ENCODE results near the gene ZNF101. TPM values are rescaled to one million over a fixed set of nuclear protein-coding genes. Genes with fewer than 3 reads are reported as not detected.

The ZNF101 gene
- total and polyA plus RNA-seq, 2 of the 4 experiments (the other 2 are of a cell fraction): 2.8 to 7.3 TPM

GRCh38 chr19:19710506-19710905 lies 41.9 kb downstream of the ZNF101 start:
- Histone ChIP-seq H4K20me1 (ENCODE audit: insufficient read depth, low read length) (no peaks in the 10 kb centered on the region), H2BK5ac (ENCODE audit: low read depth, low read length, poor library complexity, severe bottlenecking) (no peak overlapping the region), H3K9me3 (ENCODE audit: control insufficient read depth, insufficient read depth, low read length) (peaks cover 89% of the 10 kb centered on the region), H3K9me1 (ENCODE audit: insufficient read depth, low read length) (no peaks in the 10 kb centered on the region), H3K4ac (ENCODE audit: low read depth, low read length) (no peak overlapping the region), H2AK9ac (replicated peaks; ENCODE audit: low read depth, low read length, poor library complexity) (no peak overlapping the region), H3K9ac (ENCODE audit: low read depth, low read length) (no peak overlapping the region), H3K36me3 (ENCODE audit: control insufficient read depth, insufficient read depth, low read length) (peaks cover 34% of the 10 kb centered on the region), H3K18ac (ENCODE audit: low read depth, low read length) (no peak overlapping the region), H3K23ac (ENCODE audit: low read depth, low read length) (no peak overlapping the region), H4K8ac (ENCODE audit: low read depth in 2 of 2, low read length in 2 of 2) (no peak overlapping the region), H2AFZ (replicated peaks; ENCODE audit: low read length, poor library complexity) (no peak overlapping the region), H3K27me3 (ENCODE audit: control insufficient read depth, insufficient read depth, low read length) (no peaks in the 10 kb centered on the region), H2BK20ac (ENCODE audit: low read depth, low read length) (no peak overlapping the region), H4K91ac (ENCODE audit: insufficient read depth, low read depth, low read length) (no peak overlapping the region), H3K14ac (replicated peaks; ENCODE audit: low read depth, low read length) (no peak overlapping the region), H3K56ac (ENCODE audit: extremely low read depth, insufficient read depth, low read length) (no peak overlapping the region), H3K4me1 (ENCODE audit: control insufficient read depth, insufficient read depth, low read length) (no peaks in the 10 kb centered on the region), H3K79me1 (ENCODE audit: low read depth in 1 of 2, low read length in 2 of 2) (no peaks in the 10 kb centered on the region), H2BK120ac (ENCODE audit: low read depth, low read length) (no peak overlapping the region), H2AK5ac (ENCODE audit: low read depth, low read length) (no peak overlapping the region), H3K4me3 (ENCODE audit: insufficient read depth, low read depth, low read length) (no peak overlapping the region), H3K4me2 (ENCODE audit: low read depth, low read length) (no peak overlapping the region), H2BK15ac (ENCODE audit: low read depth, low read length) (no peak overlapping the region), H3K27ac (ENCODE audit: insufficient read depth, low read length) (no peak overlapping the region), H4K5ac (ENCODE audit: low read depth, low read length) (no peak overlapping the region)
- ATAC-seq (ENCODE audit: low read depth) (no peak), DNase-seq (no peak)
- dilution Hi-C loops (cut with HindIII; ENCODE audit: low sequenced_read_pairs, unreplicated experiment) (no loop called here), intact Hi-C loops (cut with micrococcal nuclease) (no loop called here), in situ Hi-C loops (cut with MboI; ENCODE audit: low sequenced_read_pairs) (no loop called here)
- TF ChIP-seq SMC3 (IDR thresholded peaks at IDR 0.05; ENCODE audit: low read depth, low read length) (no peak), CHD1 (IDR thresholded peaks at IDR 0.05; ENCODE audit: low read depth, low read length) (no peak), RCOR1 (IDR thresholded peaks at IDR 0.05; ENCODE audit: insufficient replicate concordance, low read length) (no peak), MAZ (IDR thresholded peaks at IDR 0.05; ENCODE audit: borderline replicate concordance, low read depth, low read length) (no peak), MAFK (IDR thresholded peaks at IDR 0.05; ENCODE audit: low read depth, low read length) (no peak), RFX5 (IDR thresholded peaks at IDR 0.05; ENCODE audit: low read depth, low read length) (no peak), FOS (IDR thresholded peaks at IDR 0.05; ENCODE audit: low read depth, low read length) (no peak), CEBPB (IDR thresholded peaks at IDR 0.05; ENCODE audit: low read depth, low read length) (no peak)
- ChIA-PET POLR2A (ENCODE audit: unreplicated experiment) (no interaction called here), CTCF (no interaction called here)
- WGBS, 2 experiments (ENCODE audit: extremely low coverage in 2 of 2, insufficient read length in 1 of 2): no CpG with 5 or more reads among the region's 2 CpGs
- no TSS peak for BruUV-seq (replicated peaks)
